OCI-LY1 (cell line): Measurements from ENCODE around the gene MPPED1.

Experiments used
- H2AFZ ChIP-seq: fragments of 200-600 bp; sonication (generic), shearing (Covaris generic); 2 replicates; pipeline ENCODE4 v1.6.0; 2014; ENCODE audit warnings: antibody characterized with exemption, mild to moderate bottlenecking, low read length
- H3F3A ChIP-seq: fragments of 200-600 bp; sonication (generic), shearing (Covaris generic); 2 replicates; pipeline ENCODE4 v1.6.0; 2014; ENCODE audit warnings: mild to moderate bottlenecking, antibody characterized with exemption, low read length, moderate library complexity; ENCODE audit not compliant: insufficient read depth
- H3K27ac ChIP-seq: fragments of 200-600 bp; sonication (generic); 2 replicates; pipeline ENCODE4 v1.5.1; 2014; ENCODE audit warnings: low read length, mixed run types, mild to moderate bottlenecking, low read depth; ENCODE audit not compliant: poor library complexity, severe bottlenecking
- H3K27me3 ChIP-seq: fragments of 200-600 bp; sonication (generic); 2 replicates; pipeline ENCODE4 v1.6.0; 2014; ENCODE audit warnings: antibody characterized with exemption, mild to moderate bottlenecking, low read length, moderate library complexity; ENCODE audit not compliant: insufficient read depth
- H3K36me3 ChIP-seq: fragments of 200-600 bp; sonication (generic); 2 replicates; pipeline ENCODE4 v1.6.1; 2014; ENCODE audit warnings: mild to moderate bottlenecking, antibody characterized with exemption, low read length, moderate library complexity, mixed read lengths; ENCODE audit not compliant: insufficient read depth
- H3K4me1 ChIP-seq: fragments of 200-600 bp; sonication (generic); 2 replicates; pipeline ENCODE4 v1.5.1; 2014; ENCODE audit warnings: mild to moderate bottlenecking, low read length, moderate library complexity; ENCODE audit not compliant: insufficient read depth, severe bottlenecking
- H3K4me2 ChIP-seq: fragments of 200-600 bp; sonication (generic), shearing (Covaris generic); 2 replicates; pipeline ENCODE4 v1.6.1; 2014; ENCODE audit warnings: low read length
- H3K4me3 ChIP-seq: fragments of 200-600 bp; sonication (generic); 2 replicates; pipeline ENCODE4 v1.5.1; 2014; ENCODE audit warnings: low read length, low read depth, mild to moderate bottlenecking, mixed read lengths; ENCODE audit not compliant: poor library complexity, severe bottlenecking
- H3K79me2 ChIP-seq: fragments of 200-600 bp; shearing (Covaris generic); 2 replicates; pipeline ENCODE4 v1.6.1; 2016; ENCODE audit warnings: mixed run types, low read length, mixed read lengths; ENCODE audit not compliant: insufficient read depth
- H3K9ac ChIP-seq: fragments of 200-600 bp; sonication (generic), shearing (Covaris generic); 2 replicates; pipeline ENCODE4 v1.6.1; 2014; ENCODE audit warnings: mild to moderate bottlenecking, low read length, mixed read lengths
- H3K9me2 ChIP-seq: fragments of 200-600 bp; sonication (generic), shearing (Covaris generic); 2 replicates; pipeline ENCODE4 v1.6.1; 2014; ENCODE audit warnings: low read depth, mild to moderate bottlenecking, low read length, mixed read lengths
- H3K9me3 ChIP-seq: fragments of 200-600 bp; shearing (Covaris generic); 2 replicates; pipeline ENCODE4 v1.6.1; 2014; ENCODE audit warnings: low read length, mixed read lengths
- H4K20me1 ChIP-seq: fragments of 200-600 bp; sonication (generic), shearing (Covaris generic); 2 replicates; pipeline ENCODE4 v1.6.0; 2016; ENCODE audit warnings: mild to moderate bottlenecking, low read length; ENCODE audit not compliant: insufficient read depth
- CTCF ChIP-seq: fragments of 200-600 bp; sonication (generic), shearing (Covaris generic); IDR thresholded peaks from 2 replicates; pipeline ENCODE4 v1.5.1; 2017; ENCODE audit warnings: mild to moderate bottlenecking, antibody characterized with exemption, low read length, moderate library complexity, mixed read lengths
- EZH2 ChIP-seq: fragments of 200-600 bp; sonication (generic), shearing (Covaris generic); IDR thresholded peaks from 2 replicates; pipeline ENCODE4 v1.8.0; 2017; ENCODE audit warnings: borderline replicate concordance, mixed run types, mild to moderate bottlenecking, antibody characterized with exemption, low read length, moderate library complexity, mixed read lengths

The MPPED1 gene

GRCh38 chr22:43470941-43471585 lies 59.2 kb downstream of the MPPED1 start:
- TF ChIP-seq CTCF = no peak
- no peak for TF ChIP-seq EZH2

GRCh38 chr22:43471606-43472135 lies 59.9 kb downstream of the MPPED1 start:
- Histone ChIP-seq H3K4me2 (no peak overlapping the region), H3K9me2 (no peaks in the 10 kb centered on the region), H3K79me2 (no peaks in the 10 kb centered on the region), H3K27ac (no peak overlapping the region), H3K36me3 (no peaks in the 10 kb centered on the region), H3K4me1 (no peaks in the 10 kb centered on the region), H3F3A (no peaks in the 10 kb centered on the region), H2AFZ (no peak overlapping the region), H3K9me3 (no peaks in the 10 kb centered on the region), H3K9ac (no peak overlapping the region), H3K4me3 (no peak overlapping the region), H4K20me1 (no peaks in the 10 kb centered on the region), H3K27me3 (no peaks in the 10 kb centered on the region)
- TF ChIP-seq CTCF = no peak
- no peak for TF ChIP-seq EZH2

More at GRCh38 chr22:43470941-43471585, 59.2 kb downstream of the MPPED1 start:
- H3K4me3 ChIP-seq = no peak overlapping the region
- no peaks in the 10 kb centered on the region for H3K36me3 ChIP-seq
- no peaks in the 10 kb centered on the region for H3F3A ChIP-seq
- H3K4me2 ChIP-seq = no peak overlapping the region
- H3K79me2 ChIP-seq = no peaks in the 10 kb centered on the region
- H4K20me1 ChIP-seq = no peaks in the 10 kb centered on the region
- H3K9me3 ChIP-seq = no peaks in the 10 kb centered on the region
- H3K27ac ChIP-seq = no peak overlapping the region
- no peak overlapping the region for H2AFZ ChIP-seq
- H3K4me1 ChIP-seq = no peaks in the 10 kb centered on the region
- H3K27me3 ChIP-seq = no peaks in the 10 kb centered on the region
- H3K9me2 ChIP-seq = no peaks in the 10 kb centered on the region
- no peak overlapping the region for H3K9ac ChIP-seq

GRCh38 chr22:43473031-43473430 lies 61.2 kb downstream of the MPPED1 start:
- H3K36me3 ChIP-seq = no peaks in the 10 kb centered on the region
- no peak for TF ChIP-seq EZH2
- no peak for TF ChIP-seq CTCF

More at GRCh38 chr22:43473031-43473430, 61.2 kb downstream of the MPPED1 start:
- Histone ChIP-seq H3K4me2 (no peak overlapping the region), H3F3A (no peaks in the 10 kb centered on the region), H3K9ac (no peak overlapping the region), H3K4me3 (no peak overlapping the region), H3K9me3 (no peaks in the 10 kb centered on the region), H4K20me1 (no peaks in the 10 kb centered on the region), H3K79me2 (no peaks in the 10 kb centered on the region), H3K27me3 (no peaks in the 10 kb centered on the region), H3K4me1 (no peaks in the 10 kb centered on the region), H3K9me2 (no peaks in the 10 kb centered on the region), H3K27ac (no peak overlapping the region), H2AFZ (no peak overlapping the region)
